NOMO-1 treated with DMSO at 0.1 percent for 48 hours (cell line): Measurements from ENCODE around the gene RTF1.

ENCODE experiments used
- DNase-seq: peaks from one replicate; lab custom pipeline; 2025; ENCODE audit not compliant: unreplicated experiment; lab: John Stamatoyannopoulos, UW

RTF1 gene

DNA sequence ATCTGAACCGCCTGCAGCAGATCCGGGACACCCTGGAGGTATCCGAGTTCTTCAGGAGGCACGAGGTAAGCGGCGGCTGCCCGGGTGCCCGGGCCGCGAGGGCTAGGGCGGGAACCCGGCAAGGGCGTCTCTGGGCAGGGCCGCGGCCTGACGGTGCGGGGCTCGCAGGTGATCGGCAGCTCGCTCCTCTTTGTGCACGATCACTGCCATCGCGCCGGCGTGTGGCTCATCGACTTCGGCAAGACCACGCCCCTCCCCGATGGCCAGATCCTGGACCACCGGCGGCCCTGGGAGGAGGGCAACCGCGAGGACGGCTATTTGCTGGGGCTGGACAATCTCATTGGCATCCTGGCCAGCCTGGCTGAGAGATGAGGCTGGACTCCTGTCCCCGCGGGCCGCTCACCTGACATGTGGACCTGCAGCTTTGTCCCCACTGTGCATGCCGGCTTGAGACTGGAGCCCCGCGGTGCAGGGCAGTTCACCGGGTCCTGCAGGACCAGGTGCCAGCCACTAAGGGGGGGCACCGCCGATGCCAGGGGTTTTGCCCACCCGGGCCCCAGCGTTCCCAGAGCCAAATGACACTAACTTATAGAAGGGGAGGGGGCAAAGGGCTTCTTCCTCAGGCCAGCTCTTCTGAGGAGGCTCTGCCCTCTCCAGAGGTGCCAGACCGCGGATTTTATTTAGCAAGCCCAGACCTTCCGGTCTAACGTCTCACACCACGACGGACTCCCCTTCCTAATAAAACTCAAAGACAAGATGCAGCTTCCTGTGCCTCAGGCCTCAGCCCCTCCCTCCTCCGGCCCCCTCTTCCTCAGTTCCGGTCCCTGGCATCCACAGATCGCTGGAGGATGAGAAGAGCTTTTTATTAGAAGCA is 86.1 kb downstream of the RTF1 start:
- peak; percentile 53 for DNase-seq

GRCh38 chr15:41503669-41504010 is 86.7 kb downstream of the RTF1 start:
- DNase-seq: no peak

GRCh38 chr15:41504751-41505492 is 88.0 kb downstream of the RTF1 start:
- no peak for DNase-seq

GRCh38 chr15:41505776-41506175 is 88.9 kb downstream of the RTF1 start:
- no peak for DNase-seq

DNA sequence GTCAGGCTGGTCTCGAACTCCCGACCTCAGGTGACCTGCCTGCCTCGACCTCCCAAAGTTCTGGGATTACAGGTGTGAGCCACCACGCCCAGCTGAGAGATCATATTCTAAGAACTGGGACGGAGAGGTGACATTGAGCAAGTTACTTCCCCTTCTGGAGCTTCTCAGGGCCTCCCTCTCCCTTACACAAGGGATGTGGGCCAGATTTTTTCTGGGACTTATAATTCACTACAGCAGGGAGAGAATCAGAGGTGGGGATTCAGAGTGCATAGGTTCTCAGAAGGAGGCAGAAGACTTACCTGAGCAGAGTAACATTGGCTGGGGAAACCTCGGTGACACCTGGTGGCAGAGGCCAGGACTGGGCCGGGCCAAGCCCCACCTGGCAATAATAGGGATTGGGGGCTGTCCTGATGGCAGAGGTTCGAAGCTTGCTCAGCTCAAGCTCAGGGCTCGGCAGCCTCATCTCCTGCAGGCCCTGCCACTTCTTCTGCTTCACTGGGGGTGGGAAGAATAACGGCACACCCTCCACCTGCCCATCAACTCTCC is 90.0 kb downstream of the RTF1 start:
- peak; percentile 15 for DNase-seq

GRCh38 chr15:41507820-41508290 is 91.0 kb downstream of the RTF1 start:
- DNase-seq: no peak

GRCh38 chr15:41510728-41511127 is 93.8 kb downstream of the RTF1 start:
- no peak for DNase-seq

DNA sequence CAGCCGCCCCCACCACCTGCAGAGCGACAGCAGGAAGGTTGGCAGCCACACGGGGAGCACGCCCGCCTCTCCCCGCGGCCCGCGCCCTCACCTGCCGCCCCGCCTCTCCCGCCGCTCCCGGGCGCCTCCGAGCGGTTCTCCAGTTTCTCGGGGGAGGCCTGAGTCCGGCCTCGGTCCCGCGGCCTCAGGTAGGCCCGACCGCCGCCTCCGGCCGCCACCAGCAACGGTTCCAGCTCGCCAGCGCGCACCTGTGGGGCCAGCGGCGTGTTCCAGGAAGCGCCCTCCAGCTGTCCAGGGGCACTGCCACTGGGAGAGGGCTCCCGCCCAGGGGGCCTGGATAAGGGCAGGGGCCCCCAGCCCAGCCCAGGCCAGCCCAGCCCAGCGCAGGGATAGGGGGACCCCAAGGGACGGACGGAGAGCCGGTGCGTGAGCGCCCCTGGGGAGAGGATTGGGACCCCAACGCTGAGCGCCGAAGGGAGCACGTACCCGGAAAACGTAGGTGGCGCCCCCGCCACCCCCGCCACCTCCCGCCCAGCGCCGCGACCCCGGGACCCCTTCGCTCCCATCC is 94.5 kb downstream of the RTF1 start:
- no peak for DNase-seq

- DNase-seq: no peak
Measured at GRCh38 chr15:41511899-41512369, 95.0 kb downstream of the RTF1 start.

GRCh38 chr15:41512512-41512939 is 95.6 kb downstream of the RTF1 start:
- no peak for DNase-seq

GRCh38 chr15:41512940-41513505 is 96.1 kb downstream of the RTF1 start:
- DNase-seq: peak; percentile 59

DNA sequence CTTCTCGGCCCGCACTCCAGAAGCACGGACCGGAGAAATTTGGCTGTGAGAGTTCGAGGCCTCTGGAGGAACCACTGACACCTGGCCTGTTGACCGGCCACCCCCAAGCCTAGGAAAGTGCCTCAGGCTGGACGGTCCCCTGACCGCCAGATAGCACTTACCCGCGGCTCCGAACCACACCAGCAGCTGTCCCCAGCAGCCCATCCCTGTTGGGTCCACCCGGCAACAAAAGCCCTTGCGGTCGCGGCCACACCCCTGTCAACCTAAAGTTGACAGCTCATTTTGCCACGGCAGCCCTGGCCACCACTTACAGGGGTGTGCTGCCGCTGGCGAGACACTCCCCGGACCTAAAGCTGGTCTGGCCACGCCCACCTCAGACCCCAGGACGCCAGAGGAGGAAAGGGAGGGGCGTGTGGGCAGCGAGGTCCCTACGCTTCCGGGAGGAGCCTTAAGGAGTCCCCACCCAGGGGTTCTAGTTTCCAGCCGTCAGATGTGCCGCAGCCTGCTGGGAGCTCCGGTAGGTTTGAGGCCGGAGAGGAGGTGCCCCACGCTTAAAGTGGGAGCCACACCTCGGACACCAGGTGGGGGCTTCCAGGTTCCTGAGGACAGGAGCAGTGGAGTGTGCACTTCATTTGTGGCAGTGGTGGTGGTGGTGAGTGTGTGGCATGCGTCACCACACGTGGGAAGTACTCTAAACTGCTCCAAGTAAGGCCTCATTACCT is 96.8 kb downstream of the RTF1 start, which contains the start of gene LTK:
Gene LTK (minus strand): TSS at position 322 of the 722 bp plus-strand sequence. CDS start 118 bp downstream, at position 204.
- peak; percentile 72 for DNase-seq

- DNase-seq: no peak
Measured at GRCh38 chr15:41517895-41518449, 101.1 kb downstream of the RTF1 start.

DNA sequence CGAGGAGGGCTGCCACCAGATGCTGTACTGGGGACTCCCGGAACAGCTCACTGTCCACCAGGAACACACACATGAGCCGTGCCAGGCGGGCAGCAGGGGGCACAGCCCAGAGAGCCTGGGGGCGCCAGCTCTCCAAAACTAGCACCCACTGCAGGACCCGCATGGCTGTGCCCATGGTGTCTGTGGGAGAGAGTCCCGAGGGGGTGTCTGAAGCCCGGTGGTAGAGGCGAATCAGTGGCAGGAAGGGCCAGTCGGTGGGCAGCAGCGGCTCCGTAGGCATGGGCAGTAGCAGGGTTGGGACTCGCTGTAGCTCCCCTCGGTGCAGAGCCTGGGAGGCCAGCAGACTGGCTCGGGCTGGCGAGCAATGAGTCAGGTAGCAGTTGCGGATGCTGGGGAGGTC is 103.7 kb downstream of the RTF1 start:
- DNase-seq: no peak

GRCh38 chr15:41521614-41522013 is 104.7 kb downstream of the RTF1 start:
- no peak for DNase-seq

- DNase-seq: no peak
Measured at GRCh38 chr15:41523097-41523496, 106.2 kb downstream of the RTF1 start.

- no peak for DNase-seq
Measured at GRCh38 chr15:41530363-41530956, 113.6 kb downstream of the RTF1 start.
